ENCODE results near the gene NSUN2.

DNA sequence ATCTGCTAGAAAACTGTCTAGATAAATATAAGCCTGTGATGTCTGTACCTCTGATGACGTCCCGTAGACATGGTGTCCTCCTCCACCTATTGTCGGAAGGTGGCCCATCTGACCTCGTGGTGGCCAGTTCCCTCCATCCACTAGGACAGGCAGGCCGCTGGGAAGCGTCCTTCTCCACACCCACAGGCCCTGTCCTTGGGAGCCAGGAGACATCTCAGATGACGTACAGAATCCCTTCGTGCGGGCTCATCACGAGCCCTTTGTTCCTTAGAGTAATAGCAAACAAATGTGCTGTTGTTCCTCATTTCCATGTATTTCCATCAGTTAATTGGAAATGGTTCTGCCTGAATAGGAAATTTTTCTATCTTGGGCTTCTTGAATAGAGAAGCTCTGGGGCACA is 42.0 kb upstream of the NSUN2 start:
- TF ChIP-seq, protein P1, sequence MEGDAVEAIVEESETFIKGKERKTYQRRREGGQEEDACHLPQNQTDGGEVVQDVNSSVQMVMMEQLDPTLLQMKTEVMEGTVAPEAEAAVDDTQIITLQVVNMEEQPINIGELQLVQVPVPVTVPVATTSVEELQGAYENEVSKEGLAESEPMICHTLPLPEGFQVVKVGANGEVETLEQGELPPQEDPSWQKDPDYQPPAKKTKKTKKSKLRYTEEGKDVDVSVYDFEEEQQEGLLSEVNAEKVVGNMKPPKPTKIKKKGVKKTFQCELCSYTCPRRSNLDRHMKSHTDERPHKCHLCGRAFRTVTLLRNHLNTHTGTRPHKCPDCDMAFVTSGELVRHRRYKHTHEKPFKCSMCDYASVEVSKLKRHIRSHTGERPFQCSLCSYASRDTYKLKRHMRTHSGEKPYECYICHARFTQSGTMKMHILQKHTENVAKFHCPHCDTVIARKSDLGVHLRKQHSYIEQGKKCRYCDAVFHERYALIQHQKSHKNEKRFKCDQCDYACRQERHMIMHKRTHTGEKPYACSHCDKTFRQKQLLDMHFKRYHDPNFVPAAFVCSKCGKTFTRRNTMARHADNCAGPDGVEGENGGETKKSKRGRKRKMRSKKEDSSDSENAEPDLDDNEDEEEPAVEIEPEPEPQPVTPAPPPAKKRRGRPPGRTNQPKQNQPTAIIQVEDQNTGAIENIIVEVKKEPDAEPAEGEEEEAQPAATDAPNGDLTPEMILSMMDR (IDR thresholded peaks at IDR 0.05 in 8 of 11, conservative IDR thresholded peaks at IDR 0.05 in 3 of 11), result no peak
- TF ChIP-seq POLR2A (IDR thresholded peaks at IDR 0.05), result no peak
